Parathyroid adenoma (tissue), 2 donors: ENCODE measurements around the gene ALCAM.

Experiments
- H2AFZ ChIP-seq: fragments of 300-600 bp; sonication (generic); one replicate; pipeline ENCODE4 v1.7.0; 2017; ENCODE audit warnings: antibody characterized with exemption, mild to moderate bottlenecking
- H3K27ac ChIP-seq: fragments of 300-600 bp; sonication (generic); one replicate; pipeline ENCODE4 v1.7.0; 2017
- H3K27me3 ChIP-seq: fragments of 300-600 bp; sonication (generic); one replicate; pipeline ENCODE4 v1.7.0; 2017; ENCODE audit warnings: low read length; ENCODE audit not compliant: control insufficient read depth, insufficient read depth
- H3K36me3 ChIP-seq: fragments of 300-600 bp; sonication (generic); one replicate; pipeline ENCODE4 v1.7.0; 2017; ENCODE audit warnings: low read length; ENCODE audit not compliant: control insufficient read depth, insufficient read depth
- H3K4me1 ChIP-seq: fragments of 300-600 bp; sonication (generic); one replicate; pipeline ENCODE4 v1.7.0; 2017; ENCODE audit warnings: control low read depth
- H3K4me2 ChIP-seq: fragments of 300-600 bp; sonication (generic); one replicate; pipeline ENCODE4 v1.7.0; 2017; ENCODE audit warnings: low read length
- H3K4me3 ChIP-seq: fragments of 300-600 bp; sonication (generic); one replicate; pipeline ENCODE4 v1.7.0; 2017; ENCODE audit warnings: low read depth, low read length
- H3K79me2 ChIP-seq: fragments of 300-600 bp; sonication (generic); one replicate; pipeline ENCODE4 v1.7.0; 2017; ENCODE audit warnings: control low read depth
- H3K9ac ChIP-seq: fragments of 300-600 bp; sonication (generic); one replicate; pipeline ENCODE4 v1.7.0; 2017; ENCODE audit warnings: mild to moderate bottlenecking
- H3K9me3 ChIP-seq: fragments of 300-600 bp; sonication (generic); one replicate; pipeline ENCODE4 v1.7.0; 2017; ENCODE audit warnings: low read length; ENCODE audit not compliant: control insufficient read depth
- CTCF ChIP-seq: fragments of 300-600 bp; sonication (generic); IDR thresholded peaks from one replicate; pipeline ENCODE4 v1.7.0; 2017; ENCODE audit warnings: antibody characterized with exemption, mild to moderate bottlenecking
- donor health status: primary hyperparathyroidism.

Gene ALCAM

DNA sequence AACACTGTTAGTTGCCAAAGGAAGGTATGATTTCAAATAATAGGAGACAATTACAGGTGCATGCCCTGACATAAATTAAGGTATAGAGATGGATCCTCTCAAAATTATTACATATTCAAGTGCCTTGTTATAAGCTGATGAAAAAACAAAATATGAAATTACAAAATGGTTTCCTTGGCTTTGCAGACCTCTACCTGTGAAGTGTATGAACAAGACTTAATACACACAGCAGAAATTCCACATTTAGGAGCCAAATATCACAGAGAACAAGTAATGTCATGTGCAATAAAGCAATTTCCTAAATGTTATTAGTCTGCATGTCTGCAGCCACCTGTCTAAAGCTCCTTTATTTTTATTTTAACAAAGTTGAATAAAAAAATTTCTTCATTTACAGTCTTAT lies 151.5 kb downstream of the ALCAM start:
- peaks cover 25% of the 10 kb centered on the region for H3K79me2 ChIP-seq
- H3K4me2 ChIP-seq: no peak overlapping the region
- no peaks in the 10 kb centered on the region for H3K9me3 ChIP-seq
- H3K27me3 ChIP-seq: no peaks in the 10 kb centered on the region
- no peak overlapping the region for H3K9ac ChIP-seq
- no peak overlapping the region for H3K4me3 ChIP-seq
- no peak overlapping the region for H3K27ac ChIP-seq
- no peaks in the 10 kb centered on the region for H3K36me3 ChIP-seq
- no peak for TF ChIP-seq CTCF
- no peak overlapping the region for H2AFZ ChIP-seq
- H3K4me1 ChIP-seq: peaks cover 9% of the 10 kb centered on the region

DNA sequence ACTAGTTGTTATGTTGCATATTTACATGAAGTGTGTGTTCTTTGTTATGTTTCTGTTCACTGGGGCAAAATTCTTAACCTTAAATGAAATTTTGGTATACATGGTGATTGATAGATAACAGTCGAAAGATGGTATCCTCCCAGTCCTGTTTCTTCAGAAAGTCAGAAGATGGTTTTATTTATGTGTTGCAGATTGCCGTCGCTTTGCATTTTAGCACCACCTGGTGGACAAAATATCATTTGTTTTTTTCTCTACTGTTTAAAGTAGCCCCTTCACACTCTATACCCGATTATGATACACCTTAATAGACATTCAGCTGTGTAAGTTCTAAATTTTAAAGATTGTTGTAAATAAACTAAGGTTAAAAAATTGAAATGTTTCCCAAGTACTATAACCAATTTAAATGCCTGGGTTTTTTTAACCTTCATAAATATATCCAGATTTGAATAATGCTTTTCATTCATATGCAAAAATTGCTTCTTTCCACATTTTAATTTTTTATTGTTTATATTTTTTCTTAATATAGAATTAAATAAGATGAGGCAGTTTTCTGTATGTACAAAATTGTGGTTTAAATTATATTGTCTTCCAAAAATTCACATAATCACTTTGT lies 152.2 kb downstream of the ALCAM start:
- no peak overlapping the region for H2AFZ ChIP-seq
- peak overlapping the region; percentile 8 for H3K4me3 ChIP-seq
- TF ChIP-seq CTCF: peak; percentile 78
- no peaks in the 10 kb centered on the region for H3K9me3 ChIP-seq
- no peak overlapping the region for H3K4me2 ChIP-seq
- H3K36me3 ChIP-seq: no peaks in the 10 kb centered on the region
- H3K4me1 ChIP-seq: peaks cover 9% of the 10 kb centered on the region
- H3K27me3 ChIP-seq: no peaks in the 10 kb centered on the region
- peaks cover 25% of the 10 kb centered on the region for H3K79me2 ChIP-seq
- H3K27ac ChIP-seq: no peak overlapping the region
- no peak overlapping the region for H3K9ac ChIP-seq

- Histone ChIP-seq H3K79me2 (peaks cover 31% of the 10 kb centered on the region), H3K27ac (no peak overlapping the region), H3K36me3 (no peaks in the 10 kb centered on the region), H3K27me3 (no peaks in the 10 kb centered on the region), H3K4me3 (no peak overlapping the region), H3K9ac (no peak overlapping the region), H3K4me1 (peaks cover 12% of the 10 kb centered on the region), H3K4me2 (no peak overlapping the region), H3K9me3 (no peaks in the 10 kb centered on the region), H2AFZ (no peak overlapping the region)
- TF ChIP-seq CTCF: no peak
Measured at GRCh38 chr3:105521770-105522169, 155.1 kb downstream of the ALCAM start.

GRCh38 chr3:105523501-105523900 lies 156.8 kb downstream of the ALCAM start:
- H3K27ac ChIP-seq: no peak overlapping the region
- H3K9ac ChIP-seq: no peak overlapping the region
- no peaks in the 10 kb centered on the region for H3K27me3 ChIP-seq
- H2AFZ ChIP-seq: no peak overlapping the region
- peaks cover 35% of the 10 kb centered on the region for H3K79me2 ChIP-seq
- no peak for TF ChIP-seq CTCF
- peaks cover 6% of the 10 kb centered on the region for H3K4me1 ChIP-seq
- H3K36me3 ChIP-seq: no peaks in the 10 kb centered on the region
- no peak overlapping the region for H3K4me3 ChIP-seq
- no peaks in the 10 kb centered on the region for H3K9me3 ChIP-seq
- no peak overlapping the region for H3K4me2 ChIP-seq

DNA sequence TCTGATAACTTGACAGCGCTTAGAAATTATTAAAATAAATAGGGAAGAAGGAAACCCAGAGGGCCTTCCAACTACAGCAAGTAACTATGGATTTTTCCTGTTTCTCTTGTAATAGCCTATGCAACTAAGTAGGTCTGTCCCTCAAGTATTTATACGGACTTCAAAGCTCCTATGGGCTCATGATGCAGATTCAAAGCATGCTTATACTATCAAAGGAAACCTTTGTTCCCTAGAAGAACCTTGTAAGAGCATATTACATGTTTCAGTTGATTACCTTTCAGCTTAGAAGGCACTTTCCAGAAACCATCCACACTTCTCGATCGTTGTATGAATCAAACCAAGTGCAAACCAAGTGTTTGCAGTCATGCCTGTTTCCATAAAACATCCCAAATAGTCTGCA lies 158.8 kb downstream of the ALCAM start:
- no peak overlapping the region for H2AFZ ChIP-seq
- H3K9me3 ChIP-seq: no peaks in the 10 kb centered on the region
- TF ChIP-seq CTCF: no peak
- H3K4me1 ChIP-seq: peaks cover 16% of the 10 kb centered on the region
- H3K4me2 ChIP-seq: no peak overlapping the region
- H3K9ac ChIP-seq: no peak overlapping the region
- no peaks in the 10 kb centered on the region for H3K36me3 ChIP-seq
- no peak overlapping the region for H3K27ac ChIP-seq
- H3K27me3 ChIP-seq: no peaks in the 10 kb centered on the region
- no peak overlapping the region for H3K4me3 ChIP-seq
- peaks cover 25% of the 10 kb centered on the region for H3K79me2 ChIP-seq
